Tongue (tissue), 2 donors: Measurements from ENCODE around the gene EPHA4. TPM values are rescaled to one million over a fixed set of nuclear protein-coding genes. Genes with fewer than 3 reads are reported as not detected.
"Not testable (repeated sequence)": the region's sequence is repeated elsewhere in the genome, so short reads cannot be mapped to it uniquely, and the experiment has no call there.

Experiments
- DNase-seq: peaks from one replicate; pipeline ENCODE4 v3.0.0-alpha.2; 2015
- total RNA-seq: library from RNA; depleted of rRNA; stranded (reverse); fragments of >200 nt; gene quantifications from one replicate; pipeline ENCODE4 v1.2.3, GENCODE V29; 2014

Gene EPHA4
- total RNA-seq, 1 donor from 2014 or later = 26.2 TPM

DNA sequence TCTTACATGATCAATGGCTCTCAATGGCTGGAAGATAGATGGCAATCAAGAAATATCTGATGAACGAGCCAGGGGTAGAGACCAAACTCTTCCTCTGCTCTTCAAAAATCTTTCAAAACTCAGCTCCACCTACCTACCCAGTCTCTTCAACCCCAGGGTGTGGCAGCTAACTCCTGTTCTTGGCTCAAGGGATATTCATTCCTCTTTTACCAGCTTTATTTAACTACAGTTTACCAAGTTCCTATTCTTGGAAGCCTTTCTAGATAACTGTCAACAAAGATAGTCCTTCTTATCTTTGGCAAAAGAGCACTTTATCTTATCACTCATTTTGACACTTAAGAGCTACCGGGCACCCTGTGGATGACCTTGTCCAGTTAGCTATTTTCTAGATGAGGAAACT is 36.3 kb downstream of the EPHA4 start:
- DNase-seq = no peak

GRCh38 chr2:221533299-221533698 is 38.8 kb downstream of the EPHA4 start:
- DNase-seq = no peak

- DNase-seq = no peak
Observed at GRCh38 chr2:221532641-221533040, 39.5 kb downstream of the EPHA4 start.

GRCh38 chr2:221530653-221531037 is 41.5 kb downstream of the EPHA4 start:
- no peak for DNase-seq

- peak; percentile 45 for DNase-seq
Observed at GRCh38 chr2:221529943-221530652, 42.0 kb downstream of the EPHA4 start.

DNA sequence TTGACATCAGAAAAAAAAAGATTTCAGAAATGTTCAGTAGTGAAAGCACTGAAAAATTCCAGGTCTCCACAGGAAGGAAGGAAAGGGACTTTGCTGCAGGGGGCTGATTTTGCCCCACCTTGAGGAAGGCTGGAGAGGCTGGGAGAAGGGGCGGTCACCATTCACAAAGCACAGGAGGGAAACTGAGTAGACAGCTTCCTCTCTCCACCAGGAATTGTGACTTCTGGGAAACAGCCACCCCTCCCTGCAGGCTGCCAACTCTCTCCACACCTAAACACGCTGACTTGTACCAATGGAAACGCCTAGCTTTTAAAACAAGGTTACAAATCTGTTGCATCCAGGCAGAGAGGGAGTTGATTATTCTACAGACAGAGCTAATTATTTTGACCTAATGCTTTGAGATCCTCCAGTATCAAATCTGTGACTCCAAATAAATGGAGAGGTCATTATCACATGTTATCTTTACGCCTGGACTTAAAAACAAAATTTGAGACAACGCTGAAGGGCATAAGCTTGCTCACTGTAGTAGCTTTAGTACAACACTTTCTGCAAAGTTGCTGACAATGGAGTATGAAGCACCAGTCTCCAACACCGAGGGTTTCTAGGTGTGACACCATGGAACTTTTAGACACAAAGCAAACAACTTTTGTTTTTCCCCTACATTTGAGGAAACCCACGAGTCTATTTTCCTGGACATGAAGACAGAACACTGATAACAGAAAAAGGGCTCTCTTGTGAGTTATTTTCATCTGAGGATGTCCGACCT is 42.7 kb downstream of the EPHA4 start:
- no peak for DNase-seq

- no peak for DNase-seq
Observed at GRCh38 chr2:221527776-221528309, 44.3 kb downstream of the EPHA4 start.

DNA sequence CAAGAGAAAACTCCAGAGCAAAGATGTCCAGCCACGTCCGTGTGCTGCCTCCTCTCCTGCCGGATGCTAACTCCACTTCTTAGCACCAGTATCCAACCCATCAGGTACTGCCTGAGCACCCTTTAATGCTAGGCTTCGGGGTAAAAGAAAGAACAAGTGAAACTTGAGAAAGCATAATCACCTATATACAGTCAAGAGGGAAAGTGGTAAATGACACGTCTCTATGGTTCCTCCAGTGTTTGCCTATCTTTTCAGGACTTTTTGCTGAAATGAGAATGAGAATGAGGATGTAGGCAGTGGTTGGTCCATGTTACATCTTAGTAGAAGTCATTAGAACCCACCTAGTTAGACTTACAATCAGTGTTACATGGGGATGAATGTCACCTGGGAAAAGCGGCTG is 47.9 kb downstream of the EPHA4 start:
- no peak for DNase-seq

DNA sequence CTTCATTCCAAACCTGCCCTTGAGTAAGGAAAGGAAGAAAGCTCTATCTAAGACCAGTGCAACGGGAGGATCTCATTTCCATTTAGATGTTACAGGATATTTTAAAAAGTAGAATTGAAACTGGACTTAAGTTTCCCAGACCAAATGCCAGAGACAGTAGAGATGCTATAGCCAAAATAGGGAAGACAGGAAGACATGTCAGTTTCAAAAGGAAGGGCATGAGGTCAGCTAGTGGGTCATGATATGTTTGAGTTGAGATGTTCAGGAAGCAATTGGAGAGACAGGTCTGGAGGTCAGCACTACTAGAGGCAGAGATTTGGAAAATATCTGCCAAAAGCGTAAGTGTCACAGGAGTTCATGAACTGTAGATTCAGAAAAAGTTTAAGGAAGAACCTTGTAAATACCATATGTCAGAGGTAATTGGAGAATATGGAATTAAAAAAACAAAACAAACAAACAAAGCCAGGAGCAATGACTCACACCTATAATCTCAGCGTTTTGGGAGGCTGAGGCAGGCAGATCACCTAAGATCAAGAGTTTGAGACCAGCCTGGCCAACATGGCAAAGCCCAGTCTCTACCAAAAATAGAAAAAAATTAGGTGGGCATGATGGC is 50.8 kb downstream of the EPHA4 start:
- no peak for DNase-seq

GRCh38 chr2:221518935-221519625 is 53.0 kb downstream of the EPHA4 start:
- DNase-seq = no peak

DNA sequence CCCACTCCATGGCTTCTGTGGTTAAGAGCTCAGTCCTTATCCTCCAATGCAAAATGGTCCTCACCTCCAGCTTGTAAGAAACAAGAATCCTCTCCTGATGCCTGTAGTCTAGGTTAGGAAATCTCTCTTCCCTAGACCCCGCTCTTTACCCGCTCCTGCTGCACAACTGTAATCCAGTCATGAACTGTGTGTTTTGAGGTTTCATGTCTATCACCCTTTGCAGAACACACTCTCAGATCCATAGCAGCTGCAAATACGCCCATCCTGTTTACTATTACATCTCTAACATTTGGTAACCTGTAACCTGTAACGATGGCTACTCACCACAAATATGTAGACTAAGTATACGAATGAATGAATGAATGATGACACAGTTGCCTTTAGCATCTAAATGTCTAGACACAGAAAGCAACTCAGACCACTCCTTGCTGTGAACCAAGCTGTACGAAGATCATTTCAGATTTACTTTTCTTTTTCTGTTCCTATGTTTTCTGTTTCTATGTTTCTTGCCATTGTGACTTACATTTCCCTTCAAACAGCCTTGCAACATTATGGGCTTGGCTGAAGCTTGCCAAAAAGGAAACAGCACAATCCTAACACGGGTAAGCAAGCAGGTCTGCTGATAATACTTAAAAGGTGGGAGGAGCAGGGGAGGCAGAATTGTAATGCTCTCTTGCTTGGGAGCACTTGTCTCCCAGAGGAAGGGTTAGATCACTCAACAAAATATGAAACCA is 53.7 kb downstream of the EPHA4 start:
- no peak for DNase-seq

GRCh38 chr2:221517696-221518151 is 54.4 kb downstream of the EPHA4 start:
- peak; percentile 41 for DNase-seq

DNA sequence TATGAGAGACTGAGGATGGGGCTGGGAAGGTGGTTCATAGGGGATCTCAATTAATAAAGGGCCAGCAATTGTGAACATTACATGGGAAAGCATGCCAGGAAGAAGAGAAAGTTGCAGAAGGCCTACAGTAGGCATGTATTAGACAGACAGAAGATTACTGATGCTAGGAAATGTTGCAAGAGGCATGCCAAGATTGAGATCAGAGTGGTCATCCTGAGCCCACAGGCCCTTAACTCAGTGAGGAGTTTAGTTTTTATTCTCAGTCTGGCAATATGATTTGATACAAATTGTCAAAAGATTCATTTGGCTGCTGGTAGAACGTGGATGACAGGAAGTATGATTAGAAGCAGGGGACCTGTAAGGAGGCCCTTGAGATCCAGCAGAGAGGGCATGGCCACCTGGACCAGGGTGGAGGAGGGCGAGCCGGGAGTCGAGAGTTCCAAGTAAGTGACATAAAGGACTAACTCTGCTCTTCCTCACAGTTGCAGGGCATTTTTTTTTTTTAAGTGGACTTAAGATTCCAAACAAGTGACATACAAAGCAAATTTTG is 54.9 kb downstream of the EPHA4 start:
- DNase-seq = no peak

DNA sequence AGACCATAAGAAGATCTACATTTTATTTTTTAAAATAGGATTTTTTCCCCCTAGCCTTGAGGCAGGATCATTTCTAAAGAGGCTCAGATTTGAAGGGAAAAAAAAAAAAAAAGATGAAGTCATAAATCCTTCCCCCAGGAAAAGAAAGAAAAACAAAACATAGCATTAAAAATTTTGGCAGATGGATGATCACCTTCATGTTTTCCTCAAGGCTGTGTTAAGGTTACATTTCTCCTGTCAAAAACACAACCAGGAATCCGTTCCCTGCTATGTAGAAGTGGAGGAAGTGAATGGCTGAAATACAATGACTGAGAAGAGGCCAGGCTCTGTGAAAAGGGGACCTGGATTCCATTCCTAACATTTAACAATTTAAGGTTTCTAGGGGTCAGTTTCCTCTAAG is 56.2 kb downstream of the EPHA4 start:
- DNase-seq = peak; percentile 73

GRCh38 chr2:221514305-221515040 is 57.6 kb downstream of the EPHA4 start:
- DNase-seq = no peak

GRCh38 chr2:221513232-221513631 is 58.9 kb downstream of the EPHA4 start:
- DNase-seq = no peak

DNA sequence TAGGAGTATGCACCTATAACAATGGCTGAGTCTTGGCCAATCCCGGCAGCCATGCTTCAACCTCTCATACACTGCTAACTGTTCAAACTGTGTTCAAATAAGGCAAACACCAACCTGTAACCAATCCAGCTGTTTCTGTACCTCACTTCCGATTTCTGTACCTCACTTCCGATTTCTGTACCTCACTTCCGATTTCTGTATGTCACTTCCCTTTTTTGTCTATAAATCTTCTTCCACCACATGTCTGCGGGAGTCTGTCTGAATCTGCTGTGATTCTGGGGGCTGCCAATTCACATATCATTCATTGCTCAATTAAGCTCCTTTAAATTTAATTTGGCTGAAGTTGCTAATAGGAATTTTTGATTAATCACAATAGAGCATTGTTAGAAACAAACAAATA is 60.8 kb downstream of the EPHA4 start:
- DNase-seq = not testable (repeated sequence)

- DNase-seq = no peak
Observed at GRCh38 chr2:221506469-221506868, 65.6 kb downstream of the EPHA4 start.

DNA sequence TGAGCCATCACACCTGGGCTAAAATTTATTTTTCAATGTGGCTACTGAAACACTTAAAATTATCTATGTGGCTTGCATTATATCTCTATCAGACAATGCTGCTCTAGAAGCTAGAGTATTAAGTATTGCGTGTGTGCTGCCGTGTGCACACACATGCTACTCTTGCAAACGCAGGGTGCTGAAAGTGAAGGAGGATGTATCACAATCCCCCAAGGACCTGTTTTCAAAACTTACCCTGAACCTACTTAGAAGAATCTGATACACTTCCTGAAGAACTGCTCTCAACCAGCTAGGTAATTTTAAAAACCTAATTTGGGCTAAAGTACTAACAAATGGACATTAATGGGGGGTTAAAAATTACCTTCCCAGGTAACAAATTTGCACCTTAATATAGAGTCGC is 66.5 kb downstream of the EPHA4 start:
- DNase-seq = no peak

GRCh38 chr2:221504905-221505304 is 67.2 kb downstream of the EPHA4 start:
- DNase-seq = no peak

DNA sequence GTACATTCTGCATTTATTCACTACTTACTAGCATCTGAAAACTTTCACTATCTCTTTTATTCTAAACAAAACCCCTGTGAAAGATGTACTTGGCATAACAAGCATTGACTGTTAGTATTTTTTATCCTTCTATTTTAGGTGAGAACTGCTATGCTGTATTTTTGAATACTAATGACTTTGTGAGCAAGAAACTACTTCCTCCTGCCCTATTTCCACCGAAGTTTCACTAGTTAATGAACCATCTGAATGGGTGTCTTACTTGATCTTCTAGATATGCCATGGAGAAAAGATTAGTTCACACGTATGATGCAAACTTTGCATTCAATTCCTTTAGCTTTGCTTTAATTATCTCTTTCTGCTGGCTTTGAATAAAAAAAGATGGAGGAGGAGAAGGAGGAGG is 68.1 kb downstream of the EPHA4 start:
- DNase-seq = no peak
